Tibial nerve (tissue), 4 donors: Measurements from ENCODE around the gene PRMT1. TPM values are rescaled to one million over a fixed set of nuclear protein-coding genes. Genes with fewer than 3 reads are reported as not detected.
A peak's percentile ranks its signal among the peaks of the same experiment; 100 is the strongest.
"Not testable (repeated sequence)": the region's sequence is repeated elsewhere in the genome, so short reads cannot be mapped to it uniquely, and the experiment has no call there.

Experiments used
- DNase-seq, 2 donors: peaks; one replicate each; pipeline ENCODE4 v3.0.0-alpha.2; 2019; ENCODE audit warnings: low spot score in 2 of 2
- H3K27ac ChIP-seq, 4 donors: fragments of 200-600 bp; sonication (generic) in 3 of 4; one replicate each; pipeline ENCODE4 v1.5.1; 2017 to 2019; ENCODE audit warnings: mild to moderate bottlenecking in 1 of 4
- H3K27me3 ChIP-seq, 2 donors: fragments of 200-600 bp; sonication (generic) in 1 of 2; one replicate each; pipeline versions ENCODE4 v1.5.1 to v1.6.0; 2017 to 2019
- H3K36me3 ChIP-seq, 3 donors: fragments of 200-600 bp; sonication (generic); one replicate each; pipeline ENCODE4 v1.5.1; 2018 to 2019
- H3K4me1 ChIP-seq, 4 donors: fragments of 200-600 bp; sonication (generic) in 3 of 4; one replicate each; pipeline ENCODE4 v1.5.1; 2017 to 2019
- H3K4me3 ChIP-seq, 4 donors: fragments of 200-600 bp; sonication (generic) in 3 of 4; one replicate each; pipeline ENCODE4 v1.5.1; 2017 to 2019; ENCODE audit warnings: mild to moderate bottlenecking in 1 of 4, moderate library complexity in 1 of 4
- H3K9me3 ChIP-seq, 4 donors: fragments of 200-600 bp; sonication (generic) in 3 of 4; one replicate each; pipeline ENCODE4 v1.5.1; 2017 to 2019
- CTCF ChIP-seq, 5 experiments: fragments of 200-600 bp in 3 of 5; fragments of 450-650 bp in 2 of 5; sonication (generic) in 3 of 5; IDR thresholded peaks; one replicate each; pipeline ENCODE4 v1.5.1; 2016 to 2019; ENCODE audit warnings: antibody characterized with exemption in 5 of 5, mild to moderate bottlenecking in 3 of 5, moderate library complexity in 2 of 5
- EP300 ChIP-seq, 2 donors: sonication (generic); formaldehyde crosslinking; IDR thresholded peaks; one replicate each; pipeline ENCODE4 v1.6.1; 2017; ENCODE audit warnings: antibody characterized with exemption in 2 of 2, mild to moderate bottlenecking in 1 of 2
- POLR2A ChIP-seq, 2 donors: fragments of 450-650 bp; IDR thresholded peaks; one replicate each; pipeline ENCODE4 v1.6.1; 2017; ENCODE audit warnings: antibody characterized with exemption in 2 of 2, mild to moderate bottlenecking in 2 of 2, moderate library complexity in 2 of 2
- WGBS, 2 donors: methylation state at CpG; one replicate each; pipeline ENCODE4 v1.1.5; 2018; 5-methylcytosine and 5-hydroxymethylcytosine counted together
- total RNA-seq, 4 donors: library from RNA; depleted of rRNA; stranded (reverse); fragments of >200 nt; gene quantifications; one replicate each; pipeline ENCODE4 v1.1.0, GENCODE V29; 2016

PRMT1 gene
- total RNA-seq, 4 donors from 2014 or later: 106 to 147 (median 132) TPM

DNA sequence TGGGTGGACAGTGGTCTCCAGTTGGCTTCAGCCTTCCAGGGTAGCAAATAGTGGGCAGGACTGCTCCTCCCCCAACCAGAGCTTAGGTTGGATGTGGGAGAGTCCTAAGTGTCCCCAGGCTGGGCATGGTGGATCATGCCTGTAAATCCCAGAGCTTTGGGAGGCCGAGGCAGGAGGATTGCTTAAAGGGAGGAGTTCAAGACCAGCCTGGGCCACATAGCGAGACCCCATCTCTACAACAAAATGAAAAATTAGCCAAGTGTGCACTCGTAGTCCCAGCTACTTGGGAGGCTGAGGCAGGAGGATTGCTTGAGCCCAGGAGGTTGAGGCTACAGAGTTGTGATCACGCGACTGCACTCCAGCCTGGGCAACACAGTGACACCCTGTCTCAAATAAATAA lies 44.5 kb upstream of the PRMT1 start:
- Histone ChIP-seq H3K9me3 (no peaks in the 10 kb centered on the region), H3K4me1 (peaks cover 0 to 57% (median 15%) of the 10 kb centered on the region in 4 donors), H3K27ac (peak overlapping the region in 2 of 4 donors; percentile 21 to 42), H3K27me3 (no peaks in the 10 kb centered on the region), H3K4me3 (no peak overlapping the region), H3K36me3 (peaks cover 0 to 35% (median 0%) of the 10 kb centered on the region in 3 donors)
- WGBS, 2 donors: 90 to 96% methylated on average over 5 of the region's 5 CpGs
- no peak for DNase-seq
- TF ChIP-seq EP300 (IDR thresholded peaks at IDR 0.05): no peak
- no peak for TF ChIP-seq POLR2A (IDR thresholded peaks at IDR 0.05)
- no peak for TF ChIP-seq CTCF (IDR thresholded peaks at IDR 0.05)

DNA sequence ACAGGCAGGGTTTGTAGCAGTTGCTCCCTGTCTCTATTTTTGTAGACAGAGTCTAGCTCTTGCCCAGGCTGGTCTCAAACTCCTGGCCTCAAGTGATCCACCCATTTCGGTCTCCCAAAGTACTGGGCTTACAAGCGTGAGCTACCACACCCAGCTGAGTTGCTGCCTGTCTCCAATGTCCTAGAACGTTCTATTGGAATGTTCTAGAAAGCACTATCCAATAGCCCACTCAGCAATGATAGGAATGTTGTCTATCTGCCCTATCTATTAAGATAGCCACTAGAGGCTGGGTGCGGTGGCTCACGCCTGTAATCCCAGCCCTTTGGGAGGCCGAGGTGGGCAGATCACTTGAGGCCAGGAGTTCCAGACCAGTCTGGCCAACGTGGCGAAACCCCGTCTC lies 43.8 kb upstream of the PRMT1 start:
- not testable (repeated sequence) for DNase-seq, H3K27me3 ChIP-seq, H3K4me3 ChIP-seq, H3K9me3 ChIP-seq
- Histone ChIP-seq H3K4me1 (peaks cover 0 to 64% (median 20%) of the 10 kb centered on the region in 4 donors), H3K27ac (peak overlapping the region in 2 of 4 donors; percentile 21 to 42), H3K36me3 (peaks cover 0 to 28% (median 0%) of the 10 kb centered on the region in 3 donors)
- peak in 1 of 2 donors; percentile 53 for TF ChIP-seq EP300 (IDR thresholded peaks at IDR 0.05)
- 67 to 72% methylated on average over 6 to 9 of the region's 9 CpGs for WGBS, 2 donors

DNA sequence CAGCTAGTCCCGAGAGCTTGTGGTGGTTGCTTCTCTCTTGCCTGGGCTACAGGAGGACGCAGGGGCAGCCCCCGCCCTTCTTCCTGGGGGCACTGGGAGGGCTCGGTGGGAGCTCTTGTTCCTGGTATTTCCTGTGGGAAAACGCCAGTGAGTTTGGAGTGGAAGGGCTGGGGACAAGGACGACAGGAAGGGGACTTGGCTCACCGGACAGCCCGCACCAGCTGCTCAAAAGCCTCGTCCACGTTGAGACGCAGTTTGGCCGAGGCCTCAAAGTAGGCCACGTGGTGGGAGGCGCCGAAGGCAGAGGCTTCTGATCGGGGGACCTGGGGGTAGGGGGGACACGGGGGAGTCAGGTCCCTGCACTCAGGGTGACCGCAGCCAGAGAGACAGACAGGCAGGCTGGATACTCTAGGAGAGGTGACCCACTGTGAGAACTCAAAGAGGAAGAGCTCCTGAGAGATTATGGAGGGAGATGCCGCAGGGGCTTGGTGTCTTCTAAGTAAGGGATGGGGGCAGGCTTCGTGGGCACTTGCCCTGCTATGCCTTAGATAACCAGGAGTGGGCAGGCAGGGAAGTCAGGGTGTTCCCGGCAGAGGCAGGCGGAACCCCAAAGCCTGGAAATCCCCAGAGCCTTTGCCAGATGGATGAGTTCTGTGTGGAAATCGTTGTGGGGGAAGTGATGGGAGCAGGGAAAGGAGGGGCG lies 41.4 kb upstream of the PRMT1 start:
- Histone ChIP-seq H3K27ac (peak overlapping the region; percentile 7 to 100 (median 78)), H3K4me1 (peaks cover 0 to 60% (median 22%) of the 10 kb centered on the region in 4 donors), H3K9me3 (no peaks in the 10 kb centered on the region), H3K27me3 (no peaks in the 10 kb centered on the region), H3K4me3 (no peak overlapping the region), H3K36me3 (peaks cover 0 to 24% (median 0%) of the 10 kb centered on the region in 3 donors)
- no peak for DNase-seq
- 49 to 50% methylated on average over 19 to 20 of the region's 24 CpGs for WGBS, 2 donors
- TF ChIP-seq POLR2A (IDR thresholded peaks at IDR 0.05): no peak
- TF ChIP-seq CTCF (IDR thresholded peaks at IDR 0.05): no peak
- TF ChIP-seq EP300 (IDR thresholded peaks at IDR 0.05): no peak

DNA sequence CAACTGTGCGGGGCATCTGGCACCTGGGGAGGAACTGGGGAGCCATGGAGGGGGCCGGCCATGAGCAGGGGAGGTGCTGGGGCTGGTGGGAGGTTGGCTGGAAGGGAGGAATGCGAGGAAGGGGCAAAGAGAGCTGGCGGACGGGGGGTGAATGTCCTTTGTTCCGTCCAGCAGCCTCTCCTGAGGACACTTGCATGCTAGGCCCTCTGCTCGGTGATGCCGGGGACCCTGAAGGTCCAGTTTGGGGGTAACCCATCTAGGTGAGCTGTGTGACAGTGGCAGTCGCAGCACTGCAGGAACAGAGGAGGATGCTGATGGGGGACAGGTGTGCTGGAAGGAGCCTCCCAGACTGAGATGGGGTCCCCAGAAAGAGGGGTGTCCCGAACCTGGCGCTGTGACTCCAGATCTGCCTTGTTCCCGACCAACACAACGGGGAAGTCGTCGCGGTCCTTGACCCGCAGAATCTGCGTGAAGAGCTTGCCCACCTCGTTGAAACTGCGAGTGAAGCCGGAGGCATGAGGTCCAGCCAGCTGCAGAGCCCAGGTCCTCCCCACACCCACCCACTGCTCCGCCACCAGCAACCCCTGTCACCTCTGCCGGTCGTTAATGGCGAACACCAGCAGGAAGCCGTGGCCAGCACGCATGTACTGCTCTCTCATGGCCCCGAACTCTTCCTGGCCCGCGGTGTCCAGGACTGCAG lies 40.7 kb upstream of the PRMT1 start:
- DNase-seq: no peak
- Histone ChIP-seq H3K27me3 (no peaks in the 10 kb centered on the region), H3K36me3 (peaks cover 0 to 24% (median 0%) of the 10 kb centered on the region in 3 donors), H3K4me1 (peaks cover 0 to 56% (median 21%) of the 10 kb centered on the region in 4 donors), H3K27ac (peak overlapping the region in 3 of 4 donors; percentile 56 to 100 (median 99)), H3K9me3 (no peaks in the 10 kb centered on the region), H3K4me3 (no peak overlapping the region)
- TF ChIP-seq CTCF (IDR thresholded peaks at IDR 0.05) (no peak), POLR2A (IDR thresholded peaks at IDR 0.05) (no peak), EP300 (IDR thresholded peaks at IDR 0.05) (no peak)
- 68 to 69% methylated on average over 29 to 30 of the region's 30 CpGs for WGBS, 2 donors

GRCh38 chr19:49637821-49638738 lies 39.0 kb upstream of the PRMT1 start:
- DNase-seq: peak; percentile 86 to 87
- 4 to 8% methylated on average over 19 of the region's 19 CpGs for WGBS, 2 donors
- peak overlapping the region; percentile 56 to 98 (median 61) for H3K4me3 ChIP-seq
- TF ChIP-seq EP300 (IDR thresholded peaks at IDR 0.05) (peak; percentile 48 to 78), CTCF (IDR thresholded peaks at IDR 0.05) (no peak)
- no peaks in the 10 kb centered on the region for H3K27me3 ChIP-seq
- peaks cover 0 to 55% (median 28%) of the 10 kb centered on the region in 4 donors for H3K4me1 ChIP-seq
- peaks cover 0 to 24% (median 0%) of the 10 kb centered on the region in 3 donors for H3K36me3 ChIP-seq
- H3K27ac ChIP-seq: peak overlapping the region; percentile 95 to 100 (median 99)
- no peaks in the 10 kb centered on the region for H3K9me3 ChIP-seq
